GM21367 (cell line): ENCODE measurements around the gene CTIF.

Source experiments
- ATAC-seq: cut with Tn5 transposase; IDR thresholded peaks from one replicate; pipeline ENCODE4 v1.9.1; 2021; ENCODE audit not compliant: unreplicated experiment

Gene CTIF

GRCh38 chr18:48889981-48890762 lies 351.3 kb downstream of the CTIF start:
- ATAC-seq, result no peak

GRCh38 chr18:48891721-48892120 lies 352.9 kb downstream of the CTIF start:
- no peak for ATAC-seq

- ATAC-seq, result no peak
Observed at GRCh38 chr18:48892146-48892855, 353.5 kb downstream of the CTIF start.

GRCh38 chr18:48893061-48893607 lies 354.3 kb downstream of the CTIF start:
- no peak for ATAC-seq

GRCh38 chr18:48893608-48894600 lies 355.1 kb downstream of the CTIF start:
- ATAC-seq, result no peak

GRCh38 chr18:48894799-48895346 lies 356.0 kb downstream of the CTIF start:
- no peak for ATAC-seq

- no peak for ATAC-seq
Observed at GRCh38 chr18:48896326-48896874, 357.6 kb downstream of the CTIF start.

- no peak for ATAC-seq
Observed at GRCh38 chr18:48896875-48897511, 358.2 kb downstream of the CTIF start.

GRCh38 chr18:48897531-48897930 lies 358.7 kb downstream of the CTIF start:
- no peak for ATAC-seq

- no peak for ATAC-seq
Observed at GRCh38 chr18:48898521-48898920, 359.7 kb downstream of the CTIF start.

GRCh38 chr18:48899558-48900174 lies 360.8 kb downstream of the CTIF start:
- no peak for ATAC-seq

GRCh38 chr18:48900469-48900868 lies 361.6 kb downstream of the CTIF start:
- no peak for ATAC-seq

- no peak for ATAC-seq
Observed at GRCh38 chr18:48901145-48902022, 362.6 kb downstream of the CTIF start.

GRCh38 chr18:48902023-48902855 lies 363.4 kb downstream of the CTIF start:
- ATAC-seq, result no peak

- ATAC-seq, result no peak
Observed at GRCh38 chr18:48902856-48903601, 364.2 kb downstream of the CTIF start.

- ATAC-seq, result no peak
Observed at GRCh38 chr18:48904091-48904490, 365.3 kb downstream of the CTIF start.

- no peak for ATAC-seq
Observed at GRCh38 chr18:48904847-48905394, 366.1 kb downstream of the CTIF start.
